ENCODE measurements around the gene LYPD6B. TPM values are rescaled to one million over a fixed set of nuclear protein-coding genes. Genes with fewer than 3 reads are reported as not detected.

The LYPD6B gene
- total RNA-seq, 1 donor from 2014 or later, result 0.58 TPM

- TF ChIP-seq, protein P1, sequence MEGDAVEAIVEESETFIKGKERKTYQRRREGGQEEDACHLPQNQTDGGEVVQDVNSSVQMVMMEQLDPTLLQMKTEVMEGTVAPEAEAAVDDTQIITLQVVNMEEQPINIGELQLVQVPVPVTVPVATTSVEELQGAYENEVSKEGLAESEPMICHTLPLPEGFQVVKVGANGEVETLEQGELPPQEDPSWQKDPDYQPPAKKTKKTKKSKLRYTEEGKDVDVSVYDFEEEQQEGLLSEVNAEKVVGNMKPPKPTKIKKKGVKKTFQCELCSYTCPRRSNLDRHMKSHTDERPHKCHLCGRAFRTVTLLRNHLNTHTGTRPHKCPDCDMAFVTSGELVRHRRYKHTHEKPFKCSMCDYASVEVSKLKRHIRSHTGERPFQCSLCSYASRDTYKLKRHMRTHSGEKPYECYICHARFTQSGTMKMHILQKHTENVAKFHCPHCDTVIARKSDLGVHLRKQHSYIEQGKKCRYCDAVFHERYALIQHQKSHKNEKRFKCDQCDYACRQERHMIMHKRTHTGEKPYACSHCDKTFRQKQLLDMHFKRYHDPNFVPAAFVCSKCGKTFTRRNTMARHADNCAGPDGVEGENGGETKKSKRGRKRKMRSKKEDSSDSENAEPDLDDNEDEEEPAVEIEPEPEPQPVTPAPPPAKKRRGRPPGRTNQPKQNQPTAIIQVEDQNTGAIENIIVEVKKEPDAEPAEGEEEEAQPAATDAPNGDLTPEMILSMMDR (IDR thresholded peaks at IDR 0.05), result no peak
- Mint-ChIP-seq H3K27me3 (no peaks in the 10 kb centered on the region), H3K4me3 (no peak overlapping the region), H3K36me3 (ENCODE audit: low read depth) (no peaks in the 10 kb centered on the region), H3K4me1 (no peaks in the 10 kb centered on the region), H3K9me3 (no peaks in the 10 kb centered on the region), H3K27ac (no peak overlapping the region)
- intact Hi-C loops (cut with micrococcal nuclease), result loop anchor here (10.0 kb wide), 1 partner anchor 215 kb away; no protein-coding TSS in a partner anchor
- CTCF ChIA-PET, result interaction anchor here (1.3 kb wide), 1 partner anchor 17 kb away, joined by 4 read pairs; no protein-coding TSS in a partner anchor
- no peak for DNase-seq
- POLR2A ChIA-PET, result no interaction called here
- no peak for ATAC-seq (ENCODE audit: low read depth)
These were observed 39.0 kb upstream of the LYPD6B start for GRCh38 chr2:148999451-148999921.

- POLR2A ChIA-PET, result no interaction called here
- CTCF ChIA-PET, result interaction anchor here (1.3 kb wide), 1 partner anchor 16 kb away, joined by 4 read pairs; no protein-coding TSS in a partner anchor
- H3K27me3 Mint-ChIP-seq, result no peaks in the 10 kb centered on the region
- no peaks in the 10 kb centered on the region for H3K36me3 Mint-ChIP-seq (ENCODE audit: low read depth)
- ATAC-seq (ENCODE audit: low read depth), result no peak
- H3K4me1 Mint-ChIP-seq, result no peaks in the 10 kb centered on the region
- no peak overlapping the region for H3K4me3 Mint-ChIP-seq
- TF ChIP-seq, protein P1 (IDR thresholded peaks at IDR 0.05), result no peak
- H3K9me3 Mint-ChIP-seq, result no peaks in the 10 kb centered on the region
- no peak for DNase-seq
- intact Hi-C loops (cut with micrococcal nuclease), result no loop called here
- H3K27ac Mint-ChIP-seq, result no peak overlapping the region
These were observed 38.2 kb upstream of the LYPD6B start for GRCh38 chr2:149000158-149000938.

- Mint-ChIP-seq H3K4me1 (no peaks in the 10 kb centered on the region), H3K27ac (no peak overlapping the region), H3K4me3 (no peak overlapping the region), H3K9me3 (no peaks in the 10 kb centered on the region), H3K36me3 (ENCODE audit: low read depth) (no peaks in the 10 kb centered on the region), H3K27me3 (no peaks in the 10 kb centered on the region)
- no peak for ATAC-seq (ENCODE audit: low read depth)
- intact Hi-C loops (cut with micrococcal nuclease), result no loop called here
- ChIA-PET CTCF (no interaction called here), POLR2A (no interaction called here)
- DNase-seq, result no peak
- TF ChIP-seq, protein P1 (IDR thresholded peaks at IDR 0.05), result no peak
These were observed 37.0 kb upstream of the LYPD6B start for GRCh38 chr2:149001496-149001895.

- TF ChIP-seq, protein P1 (IDR thresholded peaks at IDR 0.05), result no peak
- CTCF ChIA-PET, result no interaction called here
- Mint-ChIP-seq H3K27me3 (no peaks in the 10 kb centered on the region), H3K4me3 (no peak overlapping the region), H3K36me3 (ENCODE audit: low read depth) (no peaks in the 10 kb centered on the region), H3K27ac (no peak overlapping the region), H3K9me3 (no peaks in the 10 kb centered on the region), H3K4me1 (no peaks in the 10 kb centered on the region)
- intact Hi-C loops (cut with micrococcal nuclease), result no loop called here
- DNase-seq (no peak), ATAC-seq (ENCODE audit: low read depth) (no peak)
- POLR2A ChIA-PET, result no interaction called here
These were observed 36.1 kb upstream of the LYPD6B start for GRCh38 chr2:149002378-149002890.

- ATAC-seq (ENCODE audit: low read depth) (no peak), DNase-seq (no peak)
- H3K27me3 Mint-ChIP-seq, result no peaks in the 10 kb centered on the region
- H3K4me1 Mint-ChIP-seq, result no peaks in the 10 kb centered on the region
- no peak overlapping the region for H3K27ac Mint-ChIP-seq
- H3K4me3 Mint-ChIP-seq, result no peak overlapping the region
- no peaks in the 10 kb centered on the region for H3K9me3 Mint-ChIP-seq
- TF ChIP-seq, protein P1 (IDR thresholded peaks at IDR 0.05), result no peak
- no peaks in the 10 kb centered on the region for H3K36me3 Mint-ChIP-seq (ENCODE audit: low read depth)
- intact Hi-C loops (cut with micrococcal nuclease), result no loop called here
- ChIA-PET POLR2A (no interaction called here), CTCF (interaction anchor here (0.6 kb wide), 1 partner anchor 1066 kb away, joined by 3 read pairs; no protein-coding TSS in a partner anchor)
These were observed 35.4 kb upstream of the LYPD6B start for GRCh38 chr2:149002891-149003740.
